Inflammatory macrophage treated with lipopolysaccharide for 1 hour (primary cell): Measurements from ENCODE around the gene ANKRD34A.
A peak's percentile ranks its signal among the peaks of the same experiment; 100 is the strongest.

ENCODE experiments used
- DNase-seq, 2 donors: peaks; one replicate each; pipeline ENCODE4 v3.0.0-alpha.2; 2020 to 2022

ANKRD34A gene

GRCh38 chr1:145965119-145965744, 857 bp upstream of the ANKRD34A start:
- no peak for DNase-seq

- DNase-seq: no peak
Observed at GRCh38 chr1:145963265-145964019, 933 bp downstream of the ANKRD34A start.

GRCh38 chr1:145962157-145963102, 1.9 kb downstream of the ANKRD34A start:
- no peak for DNase-seq

GRCh38 chr1:145961425-145962156, 2.8 kb downstream of the ANKRD34A start:
- no peak for DNase-seq

- DNase-seq: no peak
Observed at GRCh38 chr1:145961109-145961424, 3.3 kb downstream of the ANKRD34A start.

GRCh38 chr1:145960468-145961108, 3.8 kb downstream of the ANKRD34A start:
- peak; percentile 34 to 47 for DNase-seq

- no peak for DNase-seq
Observed at GRCh38 chr1:145959957-145960467, 4.4 kb downstream of the ANKRD34A start.

- DNase-seq: no peak
Observed at GRCh38 chr1:145959333-145959732, 5.0 kb downstream of the ANKRD34A start.

- no peak for DNase-seq
Observed at GRCh38 chr1:145958734-145959133, 5.6 kb downstream of the ANKRD34A start.

GRCh38 chr1:145957443-145958319, 6.7 kb downstream of the ANKRD34A start, which contains the start of gene LIX1L:
Gene LIX1L, minus strand, starts transcription at chr1:145958017. Its CDS starts 90 bp downstream, at chr1:145957927.
- DNase-seq: peak; percentile 96 to 97

- DNase-seq: no peak
Observed at GRCh38 chr1:145956781-145957442, 7.5 kb downstream of the ANKRD34A start.

GRCh38 chr1:145956361-145956760, 8.0 kb downstream of the ANKRD34A start:
- DNase-seq: no peak

GRCh38 chr1:145955436-145955835, 8.9 kb downstream of the ANKRD34A start:
- no peak for DNase-seq

GRCh38 chr1:145953861-145954260, 10.5 kb downstream of the ANKRD34A start:
- no peak for DNase-seq

- DNase-seq: no peak
Observed at GRCh38 chr1:145952903-145953302, 11.5 kb downstream of the ANKRD34A start.

GRCh38 chr1:145951526-145951925, 12.8 kb downstream of the ANKRD34A start:
- DNase-seq: no peak

GRCh38 chr1:145949219-145949618, 15.2 kb downstream of the ANKRD34A start:
- no peak for DNase-seq

GRCh38 chr1:145947551-145947950, 16.8 kb downstream of the ANKRD34A start:
- DNase-seq: no peak

- no peak for DNase-seq
Observed at GRCh38 chr1:145946477-145946986, 17.8 kb downstream of the ANKRD34A start.

- DNase-seq: no peak
Observed at GRCh38 chr1:145944532-145944931, 19.8 kb downstream of the ANKRD34A start.
